ENCODE data around the gene OPCML.

Gene OPCML

GRCh38 chr11:132856032-132856431 lies 676.3 kb downstream of the OPCML start:
- no peaks in the 10 kb centered on the region for H4K20me1 ChIP-seq (ENCODE audit: insufficient read depth, low read length)
- no peaks in the 10 kb centered on the region for H3K9me2 ChIP-seq (replicated peaks; ENCODE audit: insufficient read depth, low read length)
- H3K4me1 ChIP-seq (ENCODE audit: low read length), result no peaks in the 10 kb centered on the region
- H3K79me2 ChIP-seq (ENCODE audit: low read length), result no peaks in the 10 kb centered on the region
- no peak overlapping the region for H3K4me2 ChIP-seq (ENCODE audit: low read depth, low read length)
- H3K27me3 ChIP-seq (replicated peaks; ENCODE audit: insufficient read depth, low read length), result no peaks in the 10 kb centered on the region
- no peak overlapping the region for H3K27ac ChIP-seq (ENCODE audit: low read length)
- no peaks in the 10 kb centered on the region; the same call in 1 of the 2 replicates for H3K9me3 ChIP-seq (replicated peaks; ENCODE audit: insufficient read depth, low read length)
- H3K36me3 ChIP-seq (replicated peaks; ENCODE audit: insufficient read depth, low read length), result no peaks in the 10 kb centered on the region
- no peaks in the 10 kb centered on the region for H3F3A ChIP-seq (ENCODE audit: insufficient read depth, low read length)
- H2AFZ ChIP-seq (ENCODE audit: low read length), result no peak overlapping the region
- DNase-seq, result no peak
- TF ChIP-seq EZH2phosphoT487 (IDR thresholded peaks at IDR 0.05; ENCODE audit: low read length), result no peak
- TF ChIP-seq CTCF (IDR thresholded peaks at IDR 0.05; ENCODE audit: low read length), result no peak
- no peak for TF ChIP-seq EZH2 (optimal IDR thresholded peaks at IDR 0.05; ENCODE audit: low read depth, low read length)
- H3K9ac ChIP-seq (ENCODE audit: low read length), result no peak overlapping the region
- H3K4me3 ChIP-seq (ENCODE audit: low read length), result no peak overlapping the region

- Histone ChIP-seq H3K27me3 (replicated peaks; ENCODE audit: insufficient read depth, low read length) (no peaks in the 10 kb centered on the region), H3K9me3 (replicated peaks; ENCODE audit: insufficient read depth, low read length) (no peaks in the 10 kb centered on the region; the same call in 1 of the 2 replicates), H4K20me1 (ENCODE audit: insufficient read depth, low read length) (no peaks in the 10 kb centered on the region), H3K4me3 (ENCODE audit: low read length) (no peak overlapping the region), H3K4me1 (ENCODE audit: low read length) (no peaks in the 10 kb centered on the region), H3K27ac (ENCODE audit: low read length) (no peak overlapping the region), H3K36me3 (replicated peaks; ENCODE audit: insufficient read depth, low read length) (no peaks in the 10 kb centered on the region), H3K9ac (ENCODE audit: low read length) (no peak overlapping the region), H3K9me2 (replicated peaks; ENCODE audit: insufficient read depth, low read length) (no peaks in the 10 kb centered on the region), H3K4me2 (ENCODE audit: low read depth, low read length) (no peak overlapping the region), H3F3A (ENCODE audit: insufficient read depth, low read length) (no peaks in the 10 kb centered on the region), H3K79me2 (ENCODE audit: low read length) (no peaks in the 10 kb centered on the region), H2AFZ (ENCODE audit: low read length) (no peak overlapping the region)
- DNase-seq, result no peak
- TF ChIP-seq EZH2 (optimal IDR thresholded peaks at IDR 0.05; ENCODE audit: low read depth, low read length) (no peak), CTCF (IDR thresholded peaks at IDR 0.05; ENCODE audit: low read length) (no peak), EZH2phosphoT487 (IDR thresholded peaks at IDR 0.05; ENCODE audit: low read length) (no peak)
Observed at GRCh38 chr11:132855516-132855915, 676.8 kb downstream of the OPCML start.

GRCh38 chr11:132853886-132854285 lies 678.4 kb downstream of the OPCML start:
- Histone ChIP-seq H2AFZ (ENCODE audit: low read length) (no peak overlapping the region), H3K79me2 (ENCODE audit: low read length) (no peaks in the 10 kb centered on the region), H3K4me3 (ENCODE audit: low read length) (no peak overlapping the region), H4K20me1 (ENCODE audit: insufficient read depth, low read length) (no peaks in the 10 kb centered on the region), H3K27me3 (replicated peaks; ENCODE audit: insufficient read depth, low read length) (no peaks in the 10 kb centered on the region), H3K4me2 (ENCODE audit: low read depth, low read length) (no peak overlapping the region), H3K9ac (ENCODE audit: low read length) (no peak overlapping the region), H3K9me3 (replicated peaks; ENCODE audit: insufficient read depth, low read length) (no peaks in the 10 kb centered on the region; the same call in 1 of the 2 replicates), H3K36me3 (replicated peaks; ENCODE audit: insufficient read depth, low read length) (no peaks in the 10 kb centered on the region), H3K9me2 (replicated peaks; ENCODE audit: insufficient read depth, low read length) (no peaks in the 10 kb centered on the region), H3K4me1 (ENCODE audit: low read length) (no peaks in the 10 kb centered on the region), H3F3A (ENCODE audit: insufficient read depth, low read length) (no peaks in the 10 kb centered on the region), H3K27ac (ENCODE audit: low read length) (no peak overlapping the region)
- no peak for DNase-seq
- TF ChIP-seq EZH2phosphoT487 (IDR thresholded peaks at IDR 0.05; ENCODE audit: low read length), result no peak
- no peak for TF ChIP-seq EZH2 (optimal IDR thresholded peaks at IDR 0.05; ENCODE audit: low read depth, low read length)
- TF ChIP-seq CTCF (IDR thresholded peaks at IDR 0.05; ENCODE audit: low read length), result no peak
